GM12865 (cell line): Measurements from ENCODE around the gene HERC3.

Experiments
- DNase-seq: peaks from one replicate; pipeline ENCODE4 v3.0.0; 2010; ENCODE audit warnings: low read depth
- H3K4me3 ChIP-seq: 2 replicates; pipeline ENCODE4 v1.5.1; 2011; ENCODE audit warnings: mild to moderate bottlenecking, low read depth, low read length, control low read depth
- TF ChIP-seq, protein P1 (sequence below): IDR thresholded peaks from 2 replicates; pipeline ENCODE4 v1.5.1; 2011; ENCODE audit warnings: low read length, control low read depth, low read depth, inconsistent platforms; ENCODE audit not compliant: insufficient read depth; ENCODE audit errors: missing control alignments

Gene HERC3

DNA sequence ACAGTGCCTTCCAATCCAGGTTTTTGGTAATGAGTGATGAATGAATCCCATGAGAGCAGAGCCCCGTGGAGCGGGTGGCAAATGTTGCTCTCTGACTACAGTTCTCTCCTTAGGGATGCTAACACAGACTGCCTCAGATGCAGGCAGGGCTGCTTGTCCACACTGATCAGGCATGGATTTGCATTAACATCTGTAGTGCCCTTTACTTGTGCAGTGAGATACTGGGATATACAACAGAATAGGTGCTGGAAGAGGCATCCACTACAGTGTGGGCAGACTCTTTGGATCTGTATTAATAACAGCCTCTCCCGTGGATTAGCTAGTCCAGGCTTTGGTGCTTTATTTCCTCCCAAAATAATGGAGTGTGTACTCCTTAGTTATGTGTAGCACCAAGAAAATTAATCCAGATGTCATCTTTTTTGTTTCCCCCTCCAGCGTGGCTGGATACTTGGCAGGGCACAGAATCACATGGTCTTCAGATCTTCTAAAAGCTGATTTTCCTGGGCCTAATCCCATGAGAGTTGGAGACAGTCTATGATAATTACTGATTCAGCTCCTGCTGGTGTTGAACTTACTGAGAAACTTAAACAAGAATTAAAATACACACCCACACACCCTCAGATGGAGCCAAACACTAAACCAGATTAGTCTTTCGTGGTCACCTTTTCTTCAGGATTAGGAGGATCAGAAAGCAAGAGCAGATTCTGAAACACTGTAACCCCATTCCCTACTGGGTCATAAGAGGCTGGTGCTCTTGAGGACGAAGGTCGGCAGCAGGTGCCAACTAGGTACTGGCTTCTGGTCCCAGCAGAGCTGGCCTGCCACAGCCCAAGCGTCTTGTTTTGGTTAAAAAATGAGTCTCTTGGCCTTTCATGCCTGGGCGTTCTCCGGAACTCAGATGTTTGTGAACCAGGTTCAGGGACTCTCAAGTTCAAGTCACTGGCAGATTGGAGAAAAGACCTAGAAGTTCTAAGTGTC, 128.5 kb downstream of the HERC3 start:
- H3K4me3 ChIP-seq: no peak overlapping the region
- DNase-seq: no peak
- TF ChIP-seq, protein P1, sequence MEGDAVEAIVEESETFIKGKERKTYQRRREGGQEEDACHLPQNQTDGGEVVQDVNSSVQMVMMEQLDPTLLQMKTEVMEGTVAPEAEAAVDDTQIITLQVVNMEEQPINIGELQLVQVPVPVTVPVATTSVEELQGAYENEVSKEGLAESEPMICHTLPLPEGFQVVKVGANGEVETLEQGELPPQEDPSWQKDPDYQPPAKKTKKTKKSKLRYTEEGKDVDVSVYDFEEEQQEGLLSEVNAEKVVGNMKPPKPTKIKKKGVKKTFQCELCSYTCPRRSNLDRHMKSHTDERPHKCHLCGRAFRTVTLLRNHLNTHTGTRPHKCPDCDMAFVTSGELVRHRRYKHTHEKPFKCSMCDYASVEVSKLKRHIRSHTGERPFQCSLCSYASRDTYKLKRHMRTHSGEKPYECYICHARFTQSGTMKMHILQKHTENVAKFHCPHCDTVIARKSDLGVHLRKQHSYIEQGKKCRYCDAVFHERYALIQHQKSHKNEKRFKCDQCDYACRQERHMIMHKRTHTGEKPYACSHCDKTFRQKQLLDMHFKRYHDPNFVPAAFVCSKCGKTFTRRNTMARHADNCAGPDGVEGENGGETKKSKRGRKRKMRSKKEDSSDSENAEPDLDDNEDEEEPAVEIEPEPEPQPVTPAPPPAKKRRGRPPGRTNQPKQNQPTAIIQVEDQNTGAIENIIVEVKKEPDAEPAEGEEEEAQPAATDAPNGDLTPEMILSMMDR: no peak

DNA sequence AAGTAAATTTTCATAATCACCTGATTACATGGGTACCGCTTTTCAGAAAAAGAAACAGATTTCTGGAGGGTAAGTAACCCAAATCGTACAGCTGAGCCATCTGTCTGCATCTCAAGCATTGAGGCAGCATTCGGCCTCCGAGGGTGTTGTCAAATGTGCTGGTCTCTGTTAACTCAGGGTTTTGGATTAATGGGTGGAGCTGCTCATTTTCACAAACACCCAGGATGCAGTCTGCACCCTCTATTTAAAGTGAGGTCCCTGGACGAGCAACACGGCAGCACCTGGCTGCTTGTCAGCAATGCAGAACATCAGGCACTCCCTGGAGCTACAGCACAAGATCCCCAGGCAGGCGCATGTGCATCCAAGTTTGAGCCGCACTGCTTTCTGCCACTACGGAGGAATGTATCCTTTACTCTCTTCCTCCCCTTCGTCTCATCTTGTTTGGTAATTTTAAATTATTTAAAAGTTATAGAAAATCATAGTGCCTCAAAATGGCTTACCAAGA, 130.0 kb downstream of the HERC3 start:
- no peak overlapping the region for H3K4me3 ChIP-seq
- no peak for DNase-seq
- TF ChIP-seq, protein P1: no peak

DNA sequence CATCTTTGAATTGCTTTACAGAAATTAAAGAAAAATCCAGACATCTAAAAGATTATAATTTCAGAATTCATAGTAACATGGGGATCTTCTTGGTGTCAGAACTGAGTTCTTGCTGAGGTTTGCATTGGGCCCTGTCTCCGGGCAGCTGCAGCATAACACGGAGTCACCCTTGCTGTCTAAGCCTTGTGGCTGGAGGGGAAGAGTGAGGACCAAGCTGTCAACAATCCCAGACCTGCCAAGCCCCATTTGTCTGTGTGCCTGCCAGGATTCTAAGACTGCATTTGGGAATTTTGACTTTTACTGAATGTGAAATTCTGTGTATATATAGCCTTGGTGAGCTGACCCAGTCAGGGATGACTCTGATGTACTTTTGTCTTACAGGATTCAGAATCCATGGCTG, 130.5 kb downstream of the HERC3 start:
- no peak for DNase-seq
- H3K4me3 ChIP-seq: no peak overlapping the region
- TF ChIP-seq, protein P1: no peak

DNA sequence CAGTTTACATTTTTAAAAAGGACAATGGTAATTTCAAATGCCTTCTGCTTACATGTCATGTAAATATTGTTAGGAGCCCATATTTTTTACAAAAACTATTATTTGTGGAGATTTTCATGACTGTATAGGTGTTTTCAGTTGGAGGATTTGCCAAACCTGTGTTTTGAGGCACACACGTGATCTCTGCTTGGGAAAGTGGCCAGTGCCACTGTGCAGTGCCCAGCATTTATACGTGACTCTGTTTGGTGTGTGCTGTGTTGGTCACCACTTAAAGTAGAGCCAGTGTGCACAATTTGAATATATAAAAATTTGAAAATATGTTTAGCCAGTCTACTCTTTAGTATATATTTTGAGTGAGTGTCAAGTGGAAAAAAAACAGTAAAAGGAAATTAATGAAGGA, 132.1 kb downstream of the HERC3 start:
- no peak overlapping the region for H3K4me3 ChIP-seq
- DNase-seq: no peak
- TF ChIP-seq, protein P1: no peak

DNA sequence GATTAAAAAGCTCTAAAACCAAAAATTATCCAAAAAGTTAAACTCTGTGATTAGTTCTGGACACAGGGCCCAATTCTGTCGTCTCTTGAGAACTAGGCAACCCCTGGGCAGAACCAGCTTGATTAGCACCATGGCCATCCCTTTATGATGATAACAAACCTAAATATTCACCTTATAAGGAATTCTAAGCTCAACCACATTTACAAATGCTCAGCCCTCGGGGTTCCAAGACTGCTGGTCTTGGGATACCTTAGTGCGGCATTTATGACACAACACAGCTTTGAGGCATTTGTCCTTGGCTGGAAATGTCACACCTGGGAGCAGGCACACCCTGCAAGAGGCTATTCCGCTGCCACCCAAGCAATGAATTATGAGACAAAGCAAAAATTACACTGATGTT, 132.9 kb downstream of the HERC3 start:
- TF ChIP-seq, protein P1: no peak
- no peak for DNase-seq
- no peak overlapping the region for H3K4me3 ChIP-seq

DNA sequence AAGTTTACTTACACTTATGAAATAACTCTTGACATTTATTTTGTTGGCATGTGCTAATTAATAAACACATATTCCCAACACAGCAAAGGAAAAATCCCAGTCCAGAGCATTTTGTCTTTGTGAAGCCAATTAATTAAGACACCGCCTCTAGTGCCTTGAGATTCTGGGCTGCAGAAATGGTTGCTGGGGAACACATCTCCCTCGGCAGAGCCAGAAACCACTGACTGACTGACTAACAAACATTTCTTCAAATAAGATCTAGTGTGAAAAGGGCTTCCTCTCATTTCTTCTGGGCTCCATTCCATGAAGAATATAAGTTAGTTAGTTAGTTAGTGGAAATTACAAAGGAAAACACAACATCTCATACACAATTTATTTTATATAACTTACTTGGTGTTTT, 133.7 kb downstream of the HERC3 start:
- TF ChIP-seq, protein P1: no peak
- DNase-seq: no peak
- no peak overlapping the region for H3K4me3 ChIP-seq
